HG03108 (cell line): Measurements from ENCODE around the gene RINL.
"Not testable (repeated sequence)": the region's sequence is repeated elsewhere in the genome, so short reads cannot be mapped to it uniquely, and the experiment has no call there.

Experiments used
- ATAC-seq: cut with Tn5 transposase; IDR thresholded peaks from one replicate; pipeline ENCODE4 v1.9.1; 2021; ENCODE audit warnings: moderate library complexity; ENCODE audit not compliant: unreplicated experiment

RINL gene

DNA sequence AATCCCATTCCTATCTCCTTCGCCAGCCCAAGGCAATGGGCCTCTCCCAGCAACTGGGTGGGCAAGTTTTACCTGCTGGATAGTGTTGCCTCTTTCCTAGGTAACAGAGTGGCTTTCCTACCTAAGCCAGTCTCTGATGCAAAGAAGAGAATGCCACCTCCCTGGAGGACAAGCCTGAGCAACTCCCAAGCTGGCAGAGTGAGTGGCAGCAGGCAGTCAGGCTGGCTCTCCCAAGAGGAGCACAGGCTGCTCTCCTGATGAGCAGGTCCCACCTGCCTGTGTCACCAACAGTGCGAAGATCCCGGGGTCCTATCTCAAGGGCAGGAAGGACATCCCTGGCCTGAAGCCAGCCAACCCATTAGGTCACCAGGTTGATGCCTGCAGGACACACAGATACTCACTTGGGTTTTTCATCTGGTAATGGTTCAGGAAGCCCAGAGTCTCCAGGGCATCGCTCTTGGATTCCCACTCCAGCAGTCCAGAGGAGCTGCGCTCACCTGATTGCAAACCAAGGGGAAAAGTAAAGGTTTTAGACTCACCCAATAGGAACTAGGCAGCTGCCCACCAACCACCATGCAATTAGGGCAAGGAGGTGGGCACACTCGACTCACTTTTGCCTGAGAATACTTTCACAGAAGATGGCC, 41.0 kb downstream of the RINL start:
- ATAC-seq, result no peak

DNA sequence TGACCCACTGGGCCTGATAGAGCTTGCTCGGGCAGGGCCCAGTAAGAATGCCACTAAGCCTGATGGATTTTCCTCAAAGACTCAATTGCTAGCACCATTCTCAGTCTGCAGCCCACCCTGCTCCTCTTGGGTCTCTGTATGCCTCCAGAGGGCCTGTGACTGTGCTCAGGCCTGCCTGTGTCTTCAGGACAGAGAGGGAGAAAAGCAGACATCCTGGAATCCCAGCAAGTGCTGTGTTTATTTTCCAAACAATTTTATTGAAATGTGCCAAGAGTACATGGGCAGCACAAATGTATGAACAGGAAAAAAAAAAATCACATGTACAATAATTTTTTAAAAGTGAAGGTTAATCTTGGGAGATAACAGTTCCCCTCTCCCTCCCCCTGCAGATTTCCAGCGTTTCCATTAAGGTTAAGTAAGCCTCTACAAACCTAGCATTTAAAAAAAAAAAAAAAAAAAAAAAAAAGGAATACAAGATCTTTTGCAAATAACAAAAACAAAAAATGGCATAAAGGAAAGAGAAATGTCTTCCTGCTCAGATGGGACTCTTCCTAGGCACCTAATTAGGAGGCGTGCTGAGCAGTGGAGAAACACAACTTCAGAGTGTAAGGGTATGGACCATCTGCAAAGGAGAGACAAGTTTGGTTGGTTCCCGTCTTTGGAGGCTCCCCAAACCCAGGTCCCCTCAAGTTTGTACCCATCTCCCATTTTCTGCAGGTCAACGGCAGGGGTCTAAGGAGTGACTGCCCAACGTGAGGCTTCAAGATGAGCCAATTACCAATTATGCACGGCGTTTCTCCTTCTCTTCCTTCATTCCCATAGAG, 41.7 kb downstream of the RINL start:
- no peak for ATAC-seq

DNA sequence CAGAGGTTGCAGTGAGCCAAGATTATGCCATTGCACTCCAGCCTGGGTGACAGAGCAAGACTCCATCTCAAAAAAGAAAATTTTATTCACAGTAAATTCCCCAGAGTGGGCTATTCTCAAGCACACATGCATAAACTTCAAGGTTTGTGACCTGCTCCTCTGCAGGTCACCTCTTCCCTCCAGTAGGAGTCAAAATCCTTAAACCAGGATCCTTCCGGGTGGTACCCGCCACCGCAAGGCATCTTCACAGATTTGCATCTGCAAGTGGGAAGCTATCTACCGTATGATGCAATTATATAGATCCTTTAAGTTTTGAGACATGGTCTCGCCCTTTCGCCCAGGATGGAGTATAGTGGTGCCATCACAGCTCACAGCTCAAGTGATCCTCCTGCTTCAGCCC, 43.5 kb downstream of the RINL start:
- no peak for ATAC-seq

DNA sequence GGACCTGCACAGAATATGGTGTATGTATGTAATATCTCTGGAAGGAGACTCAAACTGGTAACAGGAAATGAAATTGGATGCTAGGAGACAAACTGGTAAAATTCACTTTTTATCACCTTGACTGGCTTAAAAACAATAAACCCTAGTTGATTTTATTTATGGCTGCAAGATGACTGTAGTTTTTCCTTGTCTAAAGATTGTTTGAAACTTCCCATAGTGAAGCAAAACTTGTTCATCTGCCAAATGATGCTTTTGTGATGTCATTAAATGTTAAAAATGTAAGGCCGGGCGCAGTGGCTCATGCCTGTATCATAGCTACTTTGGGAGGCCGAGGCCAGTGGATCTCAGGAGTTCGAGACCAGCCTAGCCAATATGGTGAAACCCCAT, 44.0 kb downstream of the RINL start:
- no peak for ATAC-seq

DNA sequence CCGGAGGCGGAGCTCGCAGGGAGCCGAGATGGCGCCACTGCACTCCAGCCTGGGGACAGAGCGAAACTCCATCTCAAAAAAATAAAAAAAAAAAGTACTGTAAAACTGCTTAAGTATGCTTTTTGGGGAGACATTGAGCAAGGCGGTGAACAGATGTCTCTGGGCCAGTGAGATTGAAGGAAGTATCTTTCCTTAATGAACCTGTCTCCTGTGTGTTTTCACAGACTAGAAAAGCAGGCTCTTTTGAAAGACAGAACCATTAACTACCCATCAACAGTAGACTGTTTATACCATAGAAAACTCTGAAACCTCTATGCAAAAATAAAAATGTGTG, 45.0 kb downstream of the RINL start:
- no peak for ATAC-seq

GRCh38 chr19:38831142-38831605, 46.9 kb downstream of the RINL start:
- ATAC-seq, result peak; percentile 38

GRCh38 chr19:38830039-38830733, 47.9 kb downstream of the RINL start:
- ATAC-seq, result no peak

DNA sequence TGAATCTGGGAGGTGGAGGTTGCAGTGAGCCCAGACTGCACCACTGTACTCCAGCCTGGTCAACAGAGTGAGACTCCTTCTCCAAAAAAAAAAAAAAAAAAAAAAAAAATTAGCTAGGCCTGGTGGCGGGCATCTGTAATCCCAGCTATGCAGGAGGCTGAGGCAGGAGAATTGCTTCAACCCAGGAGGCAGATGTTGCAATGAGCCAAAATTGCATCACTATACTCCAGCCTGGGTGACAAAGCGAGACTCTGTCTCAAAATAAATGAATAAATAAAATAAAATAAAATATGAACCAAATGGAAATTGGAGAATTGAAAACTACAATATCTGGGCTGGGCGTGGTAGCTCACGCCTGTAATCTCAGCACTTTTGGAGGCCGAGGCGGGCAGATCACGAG, 48.9 kb downstream of the RINL start:
- ATAC-seq, result not testable (repeated sequence)

DNA sequence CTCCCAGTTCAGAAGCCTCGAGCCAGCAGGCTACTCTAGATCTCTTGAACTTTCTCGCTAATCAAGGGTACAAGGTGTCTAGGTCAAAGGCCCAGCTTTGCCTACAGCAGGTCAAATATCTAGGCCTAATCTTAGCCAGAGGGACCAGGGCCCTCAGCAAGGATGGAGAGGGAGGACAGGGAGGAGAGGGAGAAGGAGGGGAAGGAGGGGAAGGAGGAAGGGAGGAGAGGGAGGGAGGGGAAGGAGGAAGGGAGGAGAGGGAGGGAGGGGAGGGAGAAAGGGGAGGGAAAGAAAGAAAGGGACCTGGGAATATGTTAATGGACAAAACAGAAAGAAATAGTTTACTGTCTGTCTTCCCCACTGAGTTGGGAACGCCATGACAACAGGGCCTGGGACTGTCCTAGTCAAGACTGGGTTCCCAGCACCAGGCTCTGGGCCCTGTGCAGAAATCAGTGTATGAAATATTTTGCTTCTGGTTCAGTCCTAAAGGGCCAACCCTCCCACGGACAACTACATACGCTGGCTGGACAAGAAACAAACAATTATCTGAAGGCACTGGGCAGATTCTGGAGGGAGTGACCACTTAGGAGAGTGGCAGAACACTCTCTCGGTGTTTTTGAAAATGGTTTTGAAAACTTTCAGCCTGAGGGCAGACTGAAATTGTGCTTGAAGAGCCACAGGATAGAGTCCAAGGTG, 51.1 kb downstream of the RINL start:
- no peak for ATAC-seq

DNA sequence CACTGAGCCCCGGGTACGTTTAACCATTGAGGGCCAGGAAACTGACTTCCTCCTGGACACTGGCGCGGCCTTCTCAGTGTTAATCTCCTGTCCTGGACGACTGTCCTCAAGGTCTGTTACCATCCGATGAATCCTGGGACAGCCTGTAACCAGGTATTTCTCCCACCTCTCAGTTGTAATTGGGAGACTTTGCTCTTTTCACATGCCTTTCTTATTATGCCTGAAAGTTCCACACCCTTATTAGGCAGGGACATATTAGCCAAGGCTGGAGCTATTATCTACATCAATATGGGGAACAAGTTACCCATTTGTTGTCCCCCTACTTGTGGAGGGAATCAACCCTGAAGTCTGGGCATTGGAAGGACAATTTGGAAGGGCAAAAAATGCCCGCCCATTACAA, 52.1 kb downstream of the RINL start:
- not testable (repeated sequence) for ATAC-seq

DNA sequence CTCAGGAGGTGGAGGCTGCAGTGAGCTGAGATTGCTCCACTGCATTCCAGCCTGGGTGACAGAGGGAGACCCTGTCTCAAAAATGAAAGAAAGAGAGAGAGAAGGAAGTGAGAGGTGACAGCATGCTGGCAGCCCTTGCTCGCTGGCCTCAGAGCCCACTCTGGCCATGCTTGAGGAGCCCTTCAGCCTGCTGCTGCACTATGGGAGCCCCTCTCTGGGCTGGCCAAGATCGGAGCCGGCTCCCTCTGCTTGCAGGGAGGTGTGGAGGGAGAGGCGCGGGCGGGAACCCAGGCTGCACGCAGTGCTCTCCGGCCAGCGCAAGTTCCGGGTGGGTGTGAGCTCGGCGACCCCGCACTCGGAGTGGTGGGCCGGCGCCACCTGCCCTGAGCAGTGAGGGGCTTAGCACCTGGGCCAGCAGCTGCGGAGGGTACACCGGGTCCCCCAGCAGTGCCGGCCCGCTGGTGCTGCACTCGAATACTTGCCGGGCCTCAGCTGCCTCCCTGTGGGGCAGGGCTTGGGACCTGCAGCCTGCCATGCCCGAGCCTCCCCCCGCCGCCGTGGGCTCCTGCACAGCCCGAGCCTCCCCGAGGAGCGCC, 56.7 kb downstream of the RINL start:
- not testable (repeated sequence) for ATAC-seq

DNA sequence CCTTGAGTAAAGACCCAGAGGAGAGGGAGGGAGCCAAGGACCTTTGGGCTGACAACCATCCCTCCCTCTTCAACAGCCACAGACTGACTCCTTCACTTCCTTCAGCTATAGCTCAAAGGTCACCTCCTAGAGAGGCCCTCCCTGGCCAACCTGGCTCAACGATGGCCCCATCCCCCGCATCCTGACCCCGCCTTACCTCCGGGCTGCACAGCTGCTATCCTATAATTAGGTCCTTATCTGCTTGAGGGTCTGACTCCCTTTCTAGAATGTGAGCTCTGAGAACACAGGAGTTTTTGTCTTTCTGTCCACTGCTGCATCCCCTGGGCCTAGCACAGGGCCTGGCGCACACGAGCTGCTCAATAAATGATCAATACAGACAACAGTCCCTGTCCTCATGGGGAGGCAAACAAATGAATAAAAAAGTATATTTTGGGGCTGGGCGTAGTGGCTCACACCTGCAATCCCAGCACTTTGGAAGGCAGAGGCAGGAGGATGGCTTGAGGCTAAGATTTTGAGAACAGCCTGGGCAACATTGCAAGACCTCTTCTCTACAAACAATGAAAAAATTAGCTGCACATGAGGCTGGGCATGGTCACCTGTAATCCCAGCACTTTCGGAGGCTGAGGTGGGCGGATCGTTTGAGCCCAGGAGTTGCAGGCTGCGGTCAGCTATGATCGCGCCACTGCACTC, 58.7 kb downstream of the RINL start:
- no peak for ATAC-seq
